Nephron progenitor cell (in vitro differentiated cells): ENCODE data around the gene CAP2.
A peak's percentile ranks its signal among the peaks of the same experiment; 100 is the strongest.

ENCODE experiments used
- DNase-seq: peaks from one replicate; pipeline ENCODE4 v3.0.0; 2021
- H3K27ac Mint-ChIP-seq: 2 replicates; pipeline ENCODE4 v1.8.0; 2021; ENCODE audit warnings: mild to moderate bottlenecking, moderate library complexity, mixed read lengths
- H3K27me3 Mint-ChIP-seq: 2 replicates; pipeline ENCODE4 v1.8.0; 2021; ENCODE audit warnings: mild to moderate bottlenecking, low read depth, mixed read lengths; ENCODE audit not compliant: poor library complexity
- H3K36me3 Mint-ChIP-seq: 2 replicates; pipeline ENCODE4 v1.8.0; 2021; ENCODE audit warnings: low read depth, mixed read lengths
- H3K4me1 Mint-ChIP-seq: 2 replicates; pipeline ENCODE4 v1.8.0; 2021; ENCODE audit warnings: mixed read lengths
- H3K4me3 Mint-ChIP-seq: 2 replicates; pipeline ENCODE4 v1.8.0; 2021; ENCODE audit warnings: mild to moderate bottlenecking, moderate library complexity, mixed read lengths
- H3K9me3 Mint-ChIP-seq: 2 replicates; pipeline ENCODE4 v1.8.0; 2021; ENCODE audit warnings: mild to moderate bottlenecking, moderate library complexity, mixed read lengths
- CTCF ChIP-seq: fragments of 200-600 bp; sonication (generic); IDR thresholded peaks from 2 replicates; pipeline ENCODE4 v1.5.0; 2021; ENCODE audit warnings: antibody characterized with exemption

Gene CAP2

GRCh38 chr6:17480476-17480875 is 87.1 kb downstream of the CAP2 start:
- TF ChIP-seq CTCF = no peak
- Mint-ChIP-seq H3K27me3 (no peaks in the 10 kb centered on the region), H3K36me3 (peaks cover 17% of the 10 kb centered on the region), H3K4me3 (no peak overlapping the region), H3K27ac (no peak overlapping the region), H3K9me3 (peaks cover 3% of the 10 kb centered on the region), H3K4me1 (peaks cover 50% of the 10 kb centered on the region)
- DNase-seq = no peak

- H3K27ac Mint-ChIP-seq = no peak overlapping the region
- no peaks in the 10 kb centered on the region for H3K27me3 Mint-ChIP-seq
- DNase-seq = no peak
- peaks cover 3% of the 10 kb centered on the region for H3K9me3 Mint-ChIP-seq
- peaks cover 14% of the 10 kb centered on the region for H3K36me3 Mint-ChIP-seq
- no peak overlapping the region for H3K4me3 Mint-ChIP-seq
- TF ChIP-seq CTCF = no peak
- peaks cover 38% of the 10 kb centered on the region for H3K4me1 Mint-ChIP-seq
Measured at GRCh38 chr6:17482711-17483110, 89.3 kb downstream of the CAP2 start.

GRCh38 chr6:17483391-17484016 is 90.1 kb downstream of the CAP2 start:
- peak overlapping the region; percentile 57 for H3K27ac Mint-ChIP-seq
- no peak overlapping the region for H3K4me3 Mint-ChIP-seq
- H3K9me3 Mint-ChIP-seq = peaks cover 3% of the 10 kb centered on the region
- TF ChIP-seq CTCF = no peak
- DNase-seq = no peak
- H3K27me3 Mint-ChIP-seq = no peaks in the 10 kb centered on the region
- peaks cover 18% of the 10 kb centered on the region for H3K36me3 Mint-ChIP-seq
- H3K4me1 Mint-ChIP-seq = peaks cover 37% of the 10 kb centered on the region

GRCh38 chr6:17484201-17484849 is 90.9 kb downstream of the CAP2 start:
- peaks cover 18% of the 10 kb centered on the region for H3K36me3 Mint-ChIP-seq
- H3K27ac Mint-ChIP-seq = peak overlapping the region; percentile 57
- peaks cover 37% of the 10 kb centered on the region for H3K4me1 Mint-ChIP-seq
- H3K4me3 Mint-ChIP-seq = no peak overlapping the region
- DNase-seq = no peak
- no peaks in the 10 kb centered on the region for H3K27me3 Mint-ChIP-seq
- no peak for TF ChIP-seq CTCF
- peaks cover 3% of the 10 kb centered on the region for H3K9me3 Mint-ChIP-seq

DNA sequence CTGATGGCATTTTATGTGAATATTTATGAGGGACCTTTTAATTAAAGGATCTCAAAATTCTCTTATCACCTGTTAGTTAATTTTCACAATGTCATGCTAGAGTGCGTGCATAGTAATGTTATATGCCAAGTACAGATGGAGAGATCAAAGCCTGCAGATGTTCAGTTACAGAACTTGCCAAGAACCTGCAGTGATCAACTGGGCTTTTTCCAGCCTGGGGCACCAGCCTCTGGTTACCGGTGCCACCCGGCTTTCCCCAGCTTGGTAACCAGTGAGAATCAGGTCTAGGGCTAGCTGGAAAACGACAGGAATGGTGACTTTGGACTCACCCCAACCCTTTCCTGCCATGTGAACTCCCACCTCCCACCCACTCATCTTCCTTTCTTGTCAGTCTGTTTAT is 91.8 kb downstream of the CAP2 start:
- no peaks in the 10 kb centered on the region for H3K27me3 Mint-ChIP-seq
- H3K4me1 Mint-ChIP-seq = peaks cover 37% of the 10 kb centered on the region
- TF ChIP-seq CTCF = no peak
- peaks cover 3% of the 10 kb centered on the region for H3K9me3 Mint-ChIP-seq
- H3K36me3 Mint-ChIP-seq = peaks cover 18% of the 10 kb centered on the region
- peak overlapping the region; percentile 45 for H3K27ac Mint-ChIP-seq
- DNase-seq = no peak
- no peak overlapping the region for H3K4me3 Mint-ChIP-seq

- H3K4me1 Mint-ChIP-seq = peaks cover 39% of the 10 kb centered on the region
- no peak for DNase-seq
- peaks cover 18% of the 10 kb centered on the region for H3K36me3 Mint-ChIP-seq
- H3K9me3 Mint-ChIP-seq = peaks cover 3% of the 10 kb centered on the region
- no peak overlapping the region for H3K4me3 Mint-ChIP-seq
- H3K27me3 Mint-ChIP-seq = no peaks in the 10 kb centered on the region
- peak overlapping the region; percentile 45 for H3K27ac Mint-ChIP-seq
- TF ChIP-seq CTCF = no peak
Measured at GRCh38 chr6:17485946-17486345, 92.6 kb downstream of the CAP2 start.
